Keratinocyte (primary cell): Measurements from ENCODE around the gene SNTB2. TPM values are rescaled to one million over a fixed set of nuclear protein-coding genes. Genes with fewer than 3 reads are reported as not detected.

Experiments
- DNase-seq: peaks from one replicate; pipeline ENCODE4 v3.0.0-alpha.2; 2011; ENCODE audit warnings: low read depth, missing footprints, low spot score
- FAIRE-seq: peaks from 2 replicates; lab custom pipeline; 2011; peaks lifted over from hg19 to GRCh38; lab: Jason Lieb, UNC
- H2AFZ ChIP-seq: 2 replicates; pipeline ENCODE4 v1.6.0; 2012; ENCODE audit warnings: low read length, control low read depth, inconsistent platforms; ENCODE audit not compliant: control insufficient read depth
- H3K27ac ChIP-seq: 2 replicates; pipeline ENCODE4 v1.5.1; 2011; ENCODE audit warnings: low read length; ENCODE audit not compliant: control insufficient read depth, insufficient read depth
- H3K27me3 ChIP-seq: 3 replicates; pipeline ENCODE4 v1.6.0; 2011; ENCODE audit warnings: low read length; ENCODE audit not compliant: control insufficient read depth, insufficient read depth; ENCODE audit errors: extremely low read depth
- H3K36me3 ChIP-seq, 2 experiments: 2 replicates in 1 of 2; 3 replicates in 1 of 2; pipeline ENCODE4 v1.5.1; 2011; ENCODE audit warnings: low read length in 2 of 2, mild to moderate bottlenecking in 1 of 2; ENCODE audit not compliant: control insufficient read depth in 2 of 2, insufficient read depth in 2 of 2; ENCODE audit errors: extremely low read depth in 1 of 2
- H3K4me1 ChIP-seq: 3 replicates; pipeline ENCODE4 v1.5.1; 2011; ENCODE audit warnings: low read length; ENCODE audit not compliant: control insufficient read depth, insufficient read depth; ENCODE audit errors: extremely low read depth
- H3K4me2 ChIP-seq: 3 replicates; pipeline ENCODE4 v1.6.0; 2011; ENCODE audit warnings: low read depth, low read length; ENCODE audit not compliant: control insufficient read depth, insufficient read depth; ENCODE audit errors: extremely low read depth
- H3K4me3 ChIP-seq, 3 experiments: fragments of 200-600 bp in 1 of 3; sonication (generic) in 1 of 3; 2 replicates in 2 of 3; 3 replicates in 1 of 3; pipeline ENCODE4 v1.5.1; 2011 to 2016; ENCODE audit warnings: low read length in 3 of 3, mild to moderate bottlenecking in 3 of 3, control low read depth in 2 of 3, inconsistent platforms in 1 of 3, low read depth in 1 of 3, mixed read lengths in 1 of 3, mixed run types in 1 of 3, moderate library complexity in 1 of 3; ENCODE audit not compliant: control insufficient read depth in 2 of 3, insufficient read depth in 2 of 3; ENCODE audit errors: extremely low read depth in 1 of 3
- H3K79me2 ChIP-seq: 2 replicates; pipeline ENCODE4 v1.6.0; 2012; ENCODE audit warnings: low read length; ENCODE audit not compliant: control insufficient read depth, insufficient read depth
- H3K9ac ChIP-seq: 3 replicates; pipeline ENCODE4 v1.6.0; 2011; ENCODE audit warnings: low read length; ENCODE audit not compliant: control insufficient read depth, insufficient read depth; ENCODE audit errors: extremely low read depth
- H3K9me1 ChIP-seq: 3 replicates; pipeline ENCODE4 v1.6.0; 2011; ENCODE audit warnings: low read length; ENCODE audit not compliant: control insufficient read depth, insufficient read depth; ENCODE audit errors: extremely low read depth
- H3K9me3 ChIP-seq: 2 replicates; pipeline ENCODE4 v1.5.1; 2012; ENCODE audit warnings: low read depth, low read length; ENCODE audit not compliant: control insufficient read depth
- H4K20me1 ChIP-seq: 3 replicates; pipeline ENCODE4 v1.6.0; 2011; ENCODE audit warnings: low read length; ENCODE audit not compliant: control insufficient read depth, insufficient read depth; ENCODE audit errors: extremely low read depth
- EZH2 ChIP-seq: IDR thresholded peaks from one replicate; pipeline ENCODE4 v1.6.1; 2012; ENCODE audit warnings: inconsistent platforms, mild to moderate bottlenecking, low read length, moderate library complexity
- dilution Hi-C: fragments of 300-500 bp; cut with MboI; formaldehyde crosslinking; loops from one replicate; pipeline ENCODE4 v1.7.0; 2020; ENCODE audit warnings: low sequenced_read_pairs; ENCODE audit not compliant: extremely low pct_ligation_motif_present
- polyA plus RNA-seq, 5 experiments: library from polyadenylated mRNA; depleted of rRNA in 3 of 5; stranded (reverse) in 3 of 5; stranded (forward) in 1 of 5; unstranded in 1 of 5; fragments of >200 nt; gene quantifications; 1 replicate in 1 of 5; 2 replicates in 3 of 5; 3 replicates in 1 of 5; pipeline versions ENCODE4 v1.2.1 to v1.2.3, GENCODE V29; 2011 to 2012; ENCODE audit warnings: missing spikeins in 2 of 5, low read depth in 1 of 5, low replicate concordance in 1 of 5
- TF ChIP-seq, protein P1 (sequence below), 3 experiments: IDR thresholded peaks in 1 of 3; conservative IDR thresholded peaks in 1 of 3; optimal IDR thresholded peaks in 1 of 3; 2 replicates in 2 of 3; 3 replicates in 1 of 3; pipeline versions ENCODE3 to v1.5.1; 2011; ENCODE audit warnings: low read length in 3 of 3, mild to moderate bottlenecking in 3 of 3, moderate library complexity in 2 of 3, control low read depth in 1 of 3, inconsistent platforms in 1 of 3; ENCODE audit not compliant: insufficient read depth in 2 of 3; ENCODE audit errors: extremely low read depth in 1 of 3

Gene SNTB2
- polyA plus RNA-seq, 1 donor (not counting 4 experiments of a cell fraction or from before 2014, with no cell fraction given), result 15.9 TPM

GRCh38 chr16:69322343-69322742 lies 135.4 kb downstream of the SNTB2 start:
- no peak for DNase-seq
- Histone ChIP-seq H3K9me3 (no peaks in the 10 kb centered on the region), H3K27me3 (no peaks in the 10 kb centered on the region), H3K9ac (no peak overlapping the region), H4K20me1 (peaks cover 10% of the 10 kb centered on the region), H3K36me3 (peaks cover 54 to 68% of the 10 kb centered on the region in 2 experiments), H3K4me1 (no peaks in the 10 kb centered on the region), H3K4me3 (no peak overlapping the region), H3K4me2 (no peak overlapping the region), H3K79me2 (peaks cover 53% of the 10 kb centered on the region), H2AFZ (no peak overlapping the region), H3K27ac (no peak overlapping the region), H3K9me1 (no peaks in the 10 kb centered on the region)
- FAIRE-seq, result no peak
- TF ChIP-seq EZH2, result no peak
- TF ChIP-seq, protein P1, sequence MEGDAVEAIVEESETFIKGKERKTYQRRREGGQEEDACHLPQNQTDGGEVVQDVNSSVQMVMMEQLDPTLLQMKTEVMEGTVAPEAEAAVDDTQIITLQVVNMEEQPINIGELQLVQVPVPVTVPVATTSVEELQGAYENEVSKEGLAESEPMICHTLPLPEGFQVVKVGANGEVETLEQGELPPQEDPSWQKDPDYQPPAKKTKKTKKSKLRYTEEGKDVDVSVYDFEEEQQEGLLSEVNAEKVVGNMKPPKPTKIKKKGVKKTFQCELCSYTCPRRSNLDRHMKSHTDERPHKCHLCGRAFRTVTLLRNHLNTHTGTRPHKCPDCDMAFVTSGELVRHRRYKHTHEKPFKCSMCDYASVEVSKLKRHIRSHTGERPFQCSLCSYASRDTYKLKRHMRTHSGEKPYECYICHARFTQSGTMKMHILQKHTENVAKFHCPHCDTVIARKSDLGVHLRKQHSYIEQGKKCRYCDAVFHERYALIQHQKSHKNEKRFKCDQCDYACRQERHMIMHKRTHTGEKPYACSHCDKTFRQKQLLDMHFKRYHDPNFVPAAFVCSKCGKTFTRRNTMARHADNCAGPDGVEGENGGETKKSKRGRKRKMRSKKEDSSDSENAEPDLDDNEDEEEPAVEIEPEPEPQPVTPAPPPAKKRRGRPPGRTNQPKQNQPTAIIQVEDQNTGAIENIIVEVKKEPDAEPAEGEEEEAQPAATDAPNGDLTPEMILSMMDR (optimal IDR thresholded peaks at IDR 0.05 in 1 of 3, IDR thresholded peaks at IDR 0.05 in 1 of 3, conservative IDR thresholded peaks at IDR 0.05 in 1 of 3; ENCODE audit: extremely low read depth in 1 of 3, insufficient read depth in 2 of 3, low read length in 3 of 3), result no peak
- dilution Hi-C loops, result no loop called here

- no peak overlapping the region for H3K27ac ChIP-seq
- no peak for FAIRE-seq
- no peak overlapping the region for H3K4me3 ChIP-seq
- TF ChIP-seq, protein P1 (optimal IDR thresholded peaks at IDR 0.05 in 1 of 3, IDR thresholded peaks at IDR 0.05 in 1 of 3, conservative IDR thresholded peaks at IDR 0.05 in 1 of 3; ENCODE audit: extremely low read depth in 1 of 3, insufficient read depth in 2 of 3, low read length in 3 of 3), result no peak
- TF ChIP-seq EZH2, result no peak
- DNase-seq, result no peak
- no peak overlapping the region for H2AFZ ChIP-seq
- H3K9me3 ChIP-seq, result no peaks in the 10 kb centered on the region
- dilution Hi-C loops, result no loop called here
- no peak overlapping the region for H3K9ac ChIP-seq
- no peaks in the 10 kb centered on the region for H3K27me3 ChIP-seq
- peaks cover 10% of the 10 kb centered on the region for H4K20me1 ChIP-seq
- H3K4me2 ChIP-seq, result no peak overlapping the region
- peaks cover 3% of the 10 kb centered on the region for H3K4me1 ChIP-seq
- H3K9me1 ChIP-seq, result no peaks in the 10 kb centered on the region
- peaks cover 51 to 68% of the 10 kb centered on the region in 2 experiments for H3K36me3 ChIP-seq
- H3K79me2 ChIP-seq, result peaks cover 62% of the 10 kb centered on the region
Measured at GRCh38 chr16:69323415-69323814, 136.5 kb downstream of the SNTB2 start.
